Uterus (tissue), 2 donors: ENCODE measurements around the gene HCFC1R1.

Source experiments
- POLR2A ChIP-seq, 2 donors: fragments of 450-650 bp; IDR thresholded peaks; one replicate each; pipeline ENCODE4 v1.6.1; 2016; ENCODE audit warnings: antibody characterized with exemption in 2 of 2, mild to moderate bottlenecking in 1 of 2, moderate library complexity in 1 of 2
- TF ChIP-seq, protein P1 (sequence below), 4 experiments: fragments of 200-600 bp in 2 of 4; fragments of 450-650 bp in 2 of 4; sonication (generic) in 2 of 4; IDR thresholded peaks; one replicate each; pipeline ENCODE4 v1.5.1; 2016 to 2019; ENCODE audit warnings: antibody characterized with exemption in 4 of 4, mild to moderate bottlenecking in 2 of 4, moderate library complexity in 1 of 4

- TF ChIP-seq, protein P1, sequence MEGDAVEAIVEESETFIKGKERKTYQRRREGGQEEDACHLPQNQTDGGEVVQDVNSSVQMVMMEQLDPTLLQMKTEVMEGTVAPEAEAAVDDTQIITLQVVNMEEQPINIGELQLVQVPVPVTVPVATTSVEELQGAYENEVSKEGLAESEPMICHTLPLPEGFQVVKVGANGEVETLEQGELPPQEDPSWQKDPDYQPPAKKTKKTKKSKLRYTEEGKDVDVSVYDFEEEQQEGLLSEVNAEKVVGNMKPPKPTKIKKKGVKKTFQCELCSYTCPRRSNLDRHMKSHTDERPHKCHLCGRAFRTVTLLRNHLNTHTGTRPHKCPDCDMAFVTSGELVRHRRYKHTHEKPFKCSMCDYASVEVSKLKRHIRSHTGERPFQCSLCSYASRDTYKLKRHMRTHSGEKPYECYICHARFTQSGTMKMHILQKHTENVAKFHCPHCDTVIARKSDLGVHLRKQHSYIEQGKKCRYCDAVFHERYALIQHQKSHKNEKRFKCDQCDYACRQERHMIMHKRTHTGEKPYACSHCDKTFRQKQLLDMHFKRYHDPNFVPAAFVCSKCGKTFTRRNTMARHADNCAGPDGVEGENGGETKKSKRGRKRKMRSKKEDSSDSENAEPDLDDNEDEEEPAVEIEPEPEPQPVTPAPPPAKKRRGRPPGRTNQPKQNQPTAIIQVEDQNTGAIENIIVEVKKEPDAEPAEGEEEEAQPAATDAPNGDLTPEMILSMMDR (IDR thresholded peaks at IDR 0.05): no peak
- no peak for TF ChIP-seq POLR2A (IDR thresholded peaks at IDR 0.05)
Observed at GRCh38 chr16:3030222-3031212, 6.8 kb upstream of the HCFC1R1 start.
